Activated gamma-delta T cell (primary cell): Measurements from ENCODE around the gene TMEM121.
"Not testable (repeated sequence)": the region's sequence is repeated elsewhere in the genome, so short reads cannot be mapped to it uniquely, and the experiment has no call there.

ENCODE experiments used
- DNase-seq: peaks from one replicate; lab custom pipeline; 2025; lab: John Stamatoyannopoulos, UW

TMEM121 gene

DNA sequence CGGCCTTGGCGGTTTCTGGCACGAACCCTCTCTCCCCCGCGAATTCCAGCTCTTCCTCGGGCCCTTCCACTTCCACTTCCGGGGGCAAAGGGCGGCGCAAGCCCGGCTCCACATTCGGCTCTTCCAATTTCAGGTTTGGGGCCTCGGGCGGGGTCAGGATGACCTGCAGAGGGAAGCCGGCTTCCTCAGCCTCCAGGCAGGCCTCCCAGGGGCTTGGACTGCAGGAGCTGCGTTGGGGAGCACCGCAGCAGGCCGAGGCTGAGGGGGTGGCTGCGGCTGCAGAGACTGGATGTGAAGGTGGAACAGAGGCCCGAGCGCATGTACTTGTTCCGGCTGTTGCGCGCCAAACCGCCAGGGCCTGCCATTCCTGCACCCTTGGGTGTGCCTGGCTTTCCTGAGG is 20.7 kb downstream of the TMEM121 start:
- not testable (repeated sequence) for DNase-seq

GRCh38 chr14:105547741-105548169 is 21.4 kb downstream of the TMEM121 start:
- DNase-seq, result no peak

- DNase-seq, result no peak
Measured at GRCh38 chr14:105549481-105549880, 23.1 kb downstream of the TMEM121 start.

GRCh38 chr14:105554022-105554421 is 27.6 kb downstream of the TMEM121 start:
- no peak for DNase-seq

DNA sequence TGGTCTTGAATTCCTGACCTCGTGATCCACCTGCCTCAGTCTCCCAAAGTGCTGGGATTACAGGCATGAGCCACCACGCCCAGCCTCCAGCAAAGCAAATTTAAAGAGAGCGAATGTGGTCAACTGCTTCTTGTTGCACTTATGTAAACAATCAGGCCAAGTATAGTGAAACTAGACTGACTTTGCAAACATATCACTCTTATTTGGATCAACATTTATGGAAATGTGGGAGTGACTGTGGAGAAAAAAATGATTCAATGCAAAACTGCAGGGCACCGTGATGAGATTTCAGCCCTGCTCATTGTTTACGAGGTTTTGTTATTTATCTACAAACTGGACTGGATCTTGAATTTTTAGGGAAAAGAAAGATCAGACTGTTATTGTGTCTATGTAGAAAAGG is 28.1 kb downstream of the TMEM121 start:
- DNase-seq, result no peak

GRCh38 chr14:105557671-105558070 is 31.3 kb downstream of the TMEM121 start:
- DNase-seq, result not testable (repeated sequence)

DNA sequence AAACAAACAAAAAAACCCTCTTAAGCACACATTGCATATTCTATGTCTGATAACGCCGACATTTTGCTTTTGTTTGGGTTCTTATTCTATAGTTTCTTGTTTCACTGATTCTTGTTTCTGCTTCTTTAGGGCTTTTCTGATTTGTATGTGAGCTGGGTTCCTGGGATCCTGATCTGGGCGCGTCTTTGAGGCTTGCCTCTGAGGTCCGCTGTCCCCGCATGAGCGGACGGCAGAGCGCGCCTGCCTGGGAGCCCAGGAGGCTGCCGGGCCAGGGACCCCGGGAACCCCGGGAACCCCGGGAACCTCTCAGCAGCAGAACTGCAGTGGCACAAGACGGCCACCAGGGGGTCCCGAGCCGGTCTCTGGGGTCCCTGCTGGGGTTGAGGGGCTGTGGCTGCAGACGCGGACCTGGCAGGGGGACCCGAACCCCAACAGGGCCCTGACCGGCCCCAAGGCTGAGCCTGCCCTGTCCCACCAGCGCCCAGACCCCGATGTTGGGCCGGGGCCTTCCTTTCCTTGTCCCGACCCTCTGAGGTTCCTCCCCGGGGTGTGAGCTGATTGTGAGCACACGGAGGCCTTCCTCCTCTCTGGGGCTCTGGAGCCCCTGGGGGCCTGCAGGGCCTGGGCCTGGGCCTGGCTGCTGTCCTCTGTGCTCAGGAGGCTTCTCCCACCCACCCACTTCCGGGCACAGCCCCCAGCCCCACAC is 32.2 kb downstream of the TMEM121 start:
- DNase-seq, result not testable (repeated sequence)

- DNase-seq, result not testable (repeated sequence)
Measured at GRCh38 chr14:105559384-105560047, 33.1 kb downstream of the TMEM121 start.

- not testable (repeated sequence) for DNase-seq
Measured at GRCh38 chr14:105560048-105560669, 33.8 kb downstream of the TMEM121 start.

DNA sequence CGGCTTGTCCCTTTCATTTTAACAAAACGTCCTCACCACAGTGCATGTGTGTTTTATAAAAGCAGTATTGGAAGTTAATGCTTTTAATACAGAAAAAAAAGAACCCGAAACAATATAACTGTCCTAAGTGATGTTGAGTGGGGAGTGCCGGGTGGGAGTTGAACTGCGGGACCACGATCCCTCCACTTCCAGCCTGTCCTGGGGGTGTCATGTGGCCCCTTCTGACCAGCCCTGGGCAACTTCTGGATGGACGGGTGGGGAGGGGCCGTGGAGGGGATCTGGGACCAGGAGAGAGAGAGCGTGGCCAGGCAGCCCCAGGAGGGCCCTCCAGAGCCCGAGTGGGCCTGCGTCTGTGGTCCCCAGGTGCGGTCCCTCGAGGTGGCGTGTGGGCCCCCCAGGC is 35.0 kb downstream of the TMEM121 start:
- not testable (repeated sequence) for DNase-seq

DNA sequence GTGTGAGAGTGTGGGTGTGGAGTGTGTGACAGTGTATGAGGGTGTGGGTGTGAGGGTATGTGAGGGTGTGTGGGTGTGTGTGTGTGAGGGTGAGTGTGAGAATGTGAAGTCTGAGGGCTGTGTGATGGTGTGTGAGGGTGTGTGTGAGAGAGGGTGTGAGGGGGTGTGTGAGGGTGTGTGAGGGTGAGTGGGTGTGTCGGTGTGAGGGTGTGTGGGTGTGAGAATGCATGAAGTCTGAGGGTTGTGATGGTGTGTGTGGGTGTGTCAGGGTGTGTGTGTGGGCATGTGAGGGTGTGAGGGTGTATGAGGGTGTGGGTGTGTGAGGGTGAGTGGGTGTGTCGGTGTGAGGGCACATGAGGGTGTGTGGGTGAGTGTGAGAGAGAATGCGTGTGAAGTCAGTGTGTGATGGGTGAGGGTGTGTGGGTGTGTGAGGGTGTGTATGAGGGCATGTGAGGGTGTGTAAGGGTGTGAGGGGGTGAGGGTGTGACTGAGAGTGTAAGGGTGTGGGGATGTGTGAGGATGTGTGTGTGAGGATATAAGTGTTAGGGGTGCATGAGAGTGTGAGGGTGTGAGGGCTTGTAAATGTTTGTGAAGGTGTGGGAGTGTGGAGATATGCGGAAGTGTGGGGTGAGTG is 36.4 kb downstream of the TMEM121 start:
- no peak for DNase-seq

DNA sequence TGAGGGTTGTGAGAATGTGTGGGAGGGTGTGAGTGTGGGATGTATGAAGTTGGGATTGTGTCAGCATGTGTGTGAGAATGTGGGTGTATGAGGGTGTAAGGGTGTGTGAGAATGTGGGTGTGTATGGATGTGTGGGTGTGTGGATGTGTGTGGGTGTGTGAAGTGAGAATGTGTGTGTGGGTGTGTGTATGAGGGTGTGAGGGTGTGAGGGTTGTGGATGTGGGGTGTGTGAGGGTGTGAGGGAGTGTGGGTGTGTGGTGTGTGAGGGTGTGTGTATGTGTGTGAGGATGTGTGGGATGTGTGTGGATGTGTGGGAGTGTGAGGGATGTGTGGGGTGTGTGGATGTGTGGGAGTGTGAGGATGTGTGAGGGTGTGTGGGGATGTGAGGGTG is 37.0 kb downstream of the TMEM121 start:
- DNase-seq, result no peak

DNA sequence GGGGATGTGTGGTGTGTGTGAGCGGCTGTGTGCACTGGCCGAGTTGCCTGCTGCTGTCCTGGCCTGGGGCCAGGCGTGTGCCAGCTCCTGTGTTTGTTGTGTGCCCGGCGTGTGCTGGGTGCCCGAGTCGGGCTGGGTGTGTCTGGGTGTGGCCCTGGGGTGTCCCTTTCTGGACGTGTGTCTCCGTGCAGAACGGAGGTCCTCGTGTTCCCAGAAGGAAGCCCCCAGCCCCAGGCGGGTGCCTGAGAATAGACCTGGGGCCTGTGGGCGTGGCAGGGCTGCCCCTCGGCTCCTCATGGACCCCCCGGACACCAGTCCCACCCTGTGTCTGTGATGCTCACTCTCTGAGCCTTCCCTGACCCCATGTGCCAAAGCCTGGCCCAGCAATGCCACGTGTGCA is 38.2 kb downstream of the TMEM121 start:
- DNase-seq, result not testable (repeated sequence)

DNA sequence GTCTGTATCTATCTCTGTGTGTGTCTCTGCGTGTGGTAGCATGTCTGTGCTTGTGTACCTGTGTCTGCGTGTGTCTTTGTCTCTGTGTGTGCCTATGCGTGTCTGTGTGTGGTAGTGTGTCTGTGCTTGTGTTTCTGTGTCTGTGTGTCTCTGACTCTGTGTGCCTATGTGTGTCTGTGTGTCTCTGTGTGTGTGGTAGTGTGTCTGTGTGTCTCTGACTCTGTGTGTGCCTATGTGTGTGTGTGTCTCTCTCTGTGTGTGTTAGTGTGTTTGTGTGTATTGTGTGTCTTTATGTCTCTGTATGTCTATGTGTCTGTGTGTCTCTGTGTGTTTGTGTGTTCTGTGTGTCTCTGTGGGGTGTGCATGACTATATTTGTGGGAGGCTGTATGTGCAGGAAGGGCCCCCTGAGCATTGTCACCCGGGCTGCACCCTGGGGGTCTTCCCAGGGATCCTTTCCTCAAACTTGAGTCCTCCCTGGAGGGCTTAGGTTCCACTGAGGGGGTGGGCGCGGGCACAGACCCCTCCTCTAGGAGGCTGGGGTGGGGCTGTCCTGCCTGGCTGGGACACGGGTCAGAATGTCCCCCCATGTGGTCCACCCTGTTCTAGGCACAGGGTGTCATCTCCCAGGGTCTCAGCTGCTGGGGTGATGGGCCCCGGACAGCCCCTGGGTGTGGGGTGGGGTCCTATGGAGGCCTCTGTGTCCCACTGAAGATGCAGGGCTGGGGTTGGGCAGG is 39.0 kb downstream of the TMEM121 start:
- not testable (repeated sequence) for DNase-seq

DNA sequence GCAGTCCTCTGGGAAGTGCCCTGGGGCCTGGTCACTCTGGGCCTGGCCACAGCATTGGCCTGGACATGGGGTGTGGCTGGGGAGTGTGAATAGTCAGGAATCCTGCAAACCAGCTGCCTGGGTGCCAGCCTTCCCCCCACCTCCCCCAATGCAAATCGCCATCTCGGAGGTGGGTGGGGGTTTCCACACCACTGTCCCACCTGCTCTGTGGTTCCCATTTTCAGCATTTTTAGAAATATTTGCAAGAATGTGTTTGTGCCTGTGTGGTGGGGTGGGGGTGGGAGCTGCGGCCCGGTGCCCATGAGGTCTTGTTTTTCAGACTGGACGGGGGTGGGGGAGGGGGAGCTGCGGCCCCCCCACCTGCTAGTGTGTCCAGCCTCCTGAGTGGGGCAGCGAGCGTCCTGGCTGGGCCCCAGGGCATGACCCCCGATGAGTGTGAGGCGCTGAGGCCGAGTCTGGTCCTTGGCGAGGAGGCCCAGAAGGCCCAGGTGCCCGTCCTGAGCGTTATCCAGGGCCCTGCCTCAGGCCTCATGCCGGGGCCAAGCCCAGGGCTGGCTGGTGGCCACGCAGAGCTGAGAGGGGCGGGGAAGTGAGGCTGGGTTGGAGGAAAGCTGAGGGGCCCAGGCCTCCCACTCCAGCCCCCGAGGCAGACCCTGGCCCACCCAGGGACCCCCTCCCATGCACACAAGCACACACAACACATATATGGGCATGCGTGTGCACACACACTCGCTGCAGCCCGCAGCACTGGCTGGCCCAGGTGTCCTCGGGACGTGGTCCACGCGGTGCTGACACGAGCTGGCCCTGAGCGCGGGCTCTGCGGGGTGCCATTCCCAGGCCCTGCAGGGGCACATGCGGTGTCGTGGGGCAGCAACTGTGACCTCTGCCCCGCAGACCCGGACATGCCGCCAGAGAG is 40.1 kb downstream of the TMEM121 start:
- DNase-seq, result not testable (repeated sequence)

DNA sequence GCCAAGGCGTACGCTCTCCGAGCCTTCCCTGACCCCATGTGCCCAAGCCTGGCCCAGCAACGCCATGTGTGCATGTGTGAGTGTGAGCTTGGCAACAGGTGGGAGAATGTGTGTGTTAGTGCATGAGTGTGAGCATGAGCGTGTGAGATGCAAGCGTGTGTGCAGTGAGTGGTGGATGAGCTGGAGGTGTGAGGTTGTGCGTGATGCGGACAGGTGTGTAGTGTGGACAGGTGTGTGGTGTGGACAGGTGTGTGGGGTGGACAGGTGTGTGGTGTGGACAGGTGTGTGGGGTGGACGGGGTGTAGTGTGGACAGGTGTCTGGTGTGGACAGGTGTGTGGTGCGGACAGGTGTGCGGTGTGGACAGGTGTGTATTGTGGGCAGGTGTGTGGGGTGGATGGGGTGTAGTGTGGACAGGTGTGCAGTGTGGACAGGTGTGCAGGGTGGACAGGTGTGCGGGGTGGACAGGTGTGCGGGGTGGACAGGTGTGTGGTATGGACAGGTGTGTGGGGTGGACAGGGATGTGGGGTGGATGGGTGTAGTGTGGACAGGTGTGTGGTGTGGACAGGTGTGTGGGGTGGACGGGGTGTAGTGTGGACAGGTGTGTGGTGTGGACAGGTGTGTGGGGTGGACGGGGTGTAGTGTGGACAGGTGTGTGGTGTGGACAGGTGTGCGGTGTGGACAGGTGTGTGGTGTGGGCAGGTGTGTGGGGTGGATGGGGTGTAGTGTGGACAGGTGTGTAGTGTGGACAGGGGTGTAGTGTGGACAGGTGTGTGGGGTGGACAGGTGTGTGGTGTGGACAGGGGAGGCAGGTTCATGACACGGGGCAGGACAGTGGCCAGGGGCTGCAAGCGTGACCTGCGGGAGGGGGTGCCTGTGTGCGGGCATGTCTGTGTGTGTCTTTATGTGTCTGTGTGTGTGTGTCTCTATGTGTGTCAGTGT is 41.1 kb downstream of the TMEM121 start:
- not testable (repeated sequence) for DNase-seq

- DNase-seq, result not testable (repeated sequence)
Measured at GRCh38 chr14:105568140-105568843, 41.9 kb downstream of the TMEM121 start.

DNA sequence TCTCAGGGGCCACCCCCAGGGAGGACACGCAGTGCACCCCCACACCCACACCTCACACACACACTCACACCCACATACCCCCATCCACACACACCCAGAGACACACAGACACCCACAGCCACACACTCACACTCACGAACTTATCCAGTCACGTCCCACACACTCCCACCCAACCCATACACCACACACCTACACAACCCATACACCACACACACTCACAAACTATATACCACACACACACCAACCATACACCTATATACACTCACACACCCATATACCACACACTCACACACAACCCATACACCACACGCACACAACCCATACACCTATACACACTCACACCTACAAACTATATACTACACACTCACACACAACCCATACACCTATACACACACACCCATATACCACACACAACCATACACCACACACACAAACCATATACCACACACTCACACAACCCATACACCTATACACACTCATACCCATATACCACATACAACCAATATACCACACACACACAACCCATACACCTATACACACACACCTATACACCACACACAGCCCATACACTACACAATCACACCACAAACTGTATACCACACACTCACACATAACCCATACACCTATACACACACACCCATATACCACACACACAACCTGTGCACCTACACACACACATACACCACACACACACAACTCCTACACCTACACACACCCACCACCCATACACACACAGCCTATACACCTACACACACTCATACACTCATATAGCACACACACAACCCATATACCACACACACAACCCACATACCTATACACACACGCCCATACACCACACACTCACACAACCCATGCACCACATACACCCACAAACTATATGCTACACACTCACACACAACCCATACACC is 42.7 kb downstream of the TMEM121 start:
- no peak for DNase-seq
